ENCODE measurements around the gene USP2. TPM values are rescaled to one million over a fixed set of nuclear protein-coding genes. Genes with fewer than 3 reads are reported as not detected.
A peak's percentile ranks its signal among the peaks of the same experiment; 100 is the strongest.

The USP2 gene
- total RNA-seq, 2 experiments from 2014 or later = 10.6 to 24.5 TPM

GRCh38 chr11:119377112-119377901, 4.2 kb downstream of the USP2 start:
- peaks cover 52% of the 10 kb centered on the region for H3K4me1 ChIP-seq (ENCODE audit: insufficient read depth, low read length, poor library complexity, severe bottlenecking)
- peak overlapping the region; percentile 24 for H3K4me3 ChIP-seq (ENCODE audit: low read depth, low read length, poor library complexity, severe bottlenecking)
- H3K9me3 ChIP-seq (ENCODE audit: low read length) = no peaks in the 10 kb centered on the region
- BruUV-seq (replicated peaks) = no TSS peak
- POLR2A ChIA-PET = interaction anchor here (1.3 to 4.4 kb wide), 3 partner anchors 10 to 39 kb away, joined by 4 to 26 read pairs (median 6); no protein-coding TSS in a partner anchor
- no peaks in the 10 kb centered on the region for H3K36me3 ChIP-seq (ENCODE audit: insufficient read depth, low read length)
- H4K20me1 ChIP-seq (ENCODE audit: insufficient read depth, low read length) = no peaks in the 10 kb centered on the region
- peak; percentile 18 for DNase-seq (ENCODE audit: low spot score)
- H3K4me2 ChIP-seq (ENCODE audit: low read length) = peak overlapping the region; percentile 49
- H3K27ac ChIP-seq (ENCODE audit: low read depth, low read length, poor library complexity, severe bottlenecking) = peak overlapping the region; percentile 34
- no peaks in the 10 kb centered on the region for H3K79me2 ChIP-seq (ENCODE audit: insufficient read depth, low read depth, low read length)
- H3K9me2 ChIP-seq (ENCODE audit: insufficient read depth, low read length) = no peaks in the 10 kb centered on the region
- intact Hi-C loops (cut with micrococcal nuclease; ENCODE audit: unreplicated experiment) = no loop called here
- peak overlapping the region; percentile 16; the same call in 1 of the 2 replicates for H2AFZ ChIP-seq (ENCODE audit: low read length)
- TF ChIP-seq CTCF (conservative IDR thresholded peaks at IDR 0.05; ENCODE audit: low read length) = no peak
- no peak for TF ChIP-seq EZH2phosphoT487 (IDR thresholded peaks at IDR 0.05; ENCODE audit: borderline replicate concordance, low read depth, low read length)
- CTCF ChIA-PET (ENCODE audit: unreplicated experiment) = interaction anchor here (1.2 to 3.0 kb wide), 2 partner anchors 10 to 16 kb away, joined by 3 to 8 read pairs; no protein-coding TSS in a partner anchor

- Histone ChIP-seq H3K79me2 (ENCODE audit: insufficient read depth, low read depth, low read length) (no peaks in the 10 kb centered on the region), H2AFZ (ENCODE audit: low read length) (no peak overlapping the region), H3K36me3 (ENCODE audit: insufficient read depth, low read length) (no peaks in the 10 kb centered on the region), H3K9me3 (ENCODE audit: low read length) (no peaks in the 10 kb centered on the region), H3K27ac (ENCODE audit: low read depth, low read length, poor library complexity, severe bottlenecking) (no peak overlapping the region), H3K4me3 (ENCODE audit: low read depth, low read length, poor library complexity, severe bottlenecking) (no peak overlapping the region), H3K4me1 (ENCODE audit: insufficient read depth, low read length, poor library complexity, severe bottlenecking) (peaks cover 61% of the 10 kb centered on the region), H3K9me2 (ENCODE audit: insufficient read depth, low read length) (no peaks in the 10 kb centered on the region), H3K4me2 (ENCODE audit: low read length) (no peak overlapping the region), H4K20me1 (ENCODE audit: insufficient read depth, low read length) (no peaks in the 10 kb centered on the region)
- ChIA-PET POLR2A (interaction anchor here (1.3 to 4.4 kb wide), 3 partner anchors 9 to 38 kb away, joined by 4 to 26 read pairs (median 6); no protein-coding TSS in a partner anchor), CTCF (ENCODE audit: unreplicated experiment) (interaction anchor here (0.9 to 3.0 kb wide), 4 partner anchors 9 to 38 kb away, joined by 3 to 8 read pairs (median 4); partner anchors contain the start of gene C1QTNF5)
- BruUV-seq (replicated peaks) = no TSS peak
- intact Hi-C loops (cut with micrococcal nuclease; ENCODE audit: unreplicated experiment) = no loop called here
- DNase-seq (ENCODE audit: low spot score) = peak; percentile 44
- no peak for TF ChIP-seq CTCF (conservative IDR thresholded peaks at IDR 0.05; ENCODE audit: low read length)
- no peak for TF ChIP-seq EZH2phosphoT487 (IDR thresholded peaks at IDR 0.05; ENCODE audit: borderline replicate concordance, low read depth, low read length)
Observed at GRCh38 chr11:119376197-119376847, 5.2 kb downstream of the USP2 start.

Data from OCI-LY7 (cell line).